Keratinocyte (primary cell): ENCODE data around the gene PIGZ. TPM values are rescaled to one million over a fixed set of nuclear protein-coding genes. Genes with fewer than 3 reads are reported as not detected.

ENCODE experiments used
- DNase-seq: peaks from one replicate; pipeline ENCODE4 v3.0.0-alpha.2; 2011; ENCODE audit warnings: low read depth, missing footprints, low spot score
- FAIRE-seq: peaks from 2 replicates; lab custom pipeline; 2011; peaks lifted over from hg19 to GRCh38; lab: Jason Lieb, UNC
- H2AFZ ChIP-seq: 2 replicates; pipeline ENCODE4 v1.6.0; 2012; ENCODE audit warnings: low read length, control low read depth, inconsistent platforms; ENCODE audit not compliant: control insufficient read depth
- H3K27ac ChIP-seq: 2 replicates; pipeline ENCODE4 v1.5.1; 2011; ENCODE audit warnings: low read length; ENCODE audit not compliant: control insufficient read depth, insufficient read depth
- H3K27me3 ChIP-seq: 3 replicates; pipeline ENCODE4 v1.6.0; 2011; ENCODE audit warnings: low read length; ENCODE audit not compliant: control insufficient read depth, insufficient read depth; ENCODE audit errors: extremely low read depth
- H3K36me3 ChIP-seq, 2 experiments: 2 replicates in 1 of 2; 3 replicates in 1 of 2; pipeline ENCODE4 v1.5.1; 2011; ENCODE audit warnings: low read length in 2 of 2, mild to moderate bottlenecking in 1 of 2; ENCODE audit not compliant: control insufficient read depth in 2 of 2, insufficient read depth in 2 of 2; ENCODE audit errors: extremely low read depth in 1 of 2
- H3K4me1 ChIP-seq: 3 replicates; pipeline ENCODE4 v1.5.1; 2011; ENCODE audit warnings: low read length; ENCODE audit not compliant: control insufficient read depth, insufficient read depth; ENCODE audit errors: extremely low read depth
- H3K4me2 ChIP-seq: 3 replicates; pipeline ENCODE4 v1.6.0; 2011; ENCODE audit warnings: low read depth, low read length; ENCODE audit not compliant: control insufficient read depth, insufficient read depth; ENCODE audit errors: extremely low read depth
- H3K4me3 ChIP-seq, 3 experiments: fragments of 200-600 bp in 1 of 3; sonication (generic) in 1 of 3; 2 replicates in 2 of 3; 3 replicates in 1 of 3; pipeline ENCODE4 v1.5.1; 2011 to 2016; ENCODE audit warnings: low read length in 3 of 3, mild to moderate bottlenecking in 3 of 3, control low read depth in 2 of 3, inconsistent platforms in 1 of 3, low read depth in 1 of 3, mixed read lengths in 1 of 3, mixed run types in 1 of 3, moderate library complexity in 1 of 3; ENCODE audit not compliant: control insufficient read depth in 2 of 3, insufficient read depth in 2 of 3; ENCODE audit errors: extremely low read depth in 1 of 3
- H3K79me2 ChIP-seq: 2 replicates; pipeline ENCODE4 v1.6.0; 2012; ENCODE audit warnings: low read length; ENCODE audit not compliant: control insufficient read depth, insufficient read depth
- H3K9ac ChIP-seq: 3 replicates; pipeline ENCODE4 v1.6.0; 2011; ENCODE audit warnings: low read length; ENCODE audit not compliant: control insufficient read depth, insufficient read depth; ENCODE audit errors: extremely low read depth
- H3K9me1 ChIP-seq: 3 replicates; pipeline ENCODE4 v1.6.0; 2011; ENCODE audit warnings: low read length; ENCODE audit not compliant: control insufficient read depth, insufficient read depth; ENCODE audit errors: extremely low read depth
- H3K9me3 ChIP-seq: 2 replicates; pipeline ENCODE4 v1.5.1; 2012; ENCODE audit warnings: low read depth, low read length; ENCODE audit not compliant: control insufficient read depth
- H4K20me1 ChIP-seq: 3 replicates; pipeline ENCODE4 v1.6.0; 2011; ENCODE audit warnings: low read length; ENCODE audit not compliant: control insufficient read depth, insufficient read depth; ENCODE audit errors: extremely low read depth
- CTCF ChIP-seq, 3 experiments: IDR thresholded peaks in 1 of 3; conservative IDR thresholded peaks in 1 of 3; optimal IDR thresholded peaks in 1 of 3; 2 replicates in 2 of 3; 3 replicates in 1 of 3; pipeline versions ENCODE3 to v1.5.1; 2011; ENCODE audit warnings: low read length in 3 of 3, mild to moderate bottlenecking in 3 of 3, moderate library complexity in 2 of 3, control low read depth in 1 of 3, inconsistent platforms in 1 of 3; ENCODE audit not compliant: insufficient read depth in 2 of 3; ENCODE audit errors: extremely low read depth in 1 of 3
- EZH2 ChIP-seq: IDR thresholded peaks from one replicate; pipeline ENCODE4 v1.6.1; 2012; ENCODE audit warnings: inconsistent platforms, mild to moderate bottlenecking, low read length, moderate library complexity
- dilution Hi-C: fragments of 300-500 bp; cut with MboI; formaldehyde crosslinking; loops from one replicate; pipeline ENCODE4 v1.7.0; 2020; ENCODE audit warnings: low sequenced_read_pairs; ENCODE audit not compliant: extremely low pct_ligation_motif_present
- polyA plus RNA-seq, 5 experiments: library from polyadenylated mRNA; depleted of rRNA in 3 of 5; stranded (reverse) in 3 of 5; stranded (forward) in 1 of 5; unstranded in 1 of 5; fragments of >200 nt; gene quantifications; 1 replicate in 1 of 5; 2 replicates in 3 of 5; 3 replicates in 1 of 5; pipeline versions ENCODE4 v1.2.1 to v1.2.3, GENCODE V29; 2011 to 2012; ENCODE audit warnings: missing spikeins in 2 of 5, low read depth in 1 of 5, low replicate concordance in 1 of 5

PIGZ gene
- polyA plus RNA-seq, 1 donor (not counting 4 experiments of a cell fraction or from before 2014, with no cell fraction given) = 1.4 TPM

GRCh38 chr3:196932600-196932999, 36.0 kb downstream of the PIGZ start:
- no peak overlapping the region for H3K4me2 ChIP-seq
- no peaks in the 10 kb centered on the region for H3K9me3 ChIP-seq
- no peaks in the 10 kb centered on the region for H3K4me1 ChIP-seq
- no peak overlapping the region for H2AFZ ChIP-seq
- FAIRE-seq (no peak), DNase-seq (no peak)
- no peak for TF ChIP-seq EZH2
- dilution Hi-C loops = no loop called here
- H3K4me3 ChIP-seq = no peak overlapping the region
- peaks cover 30 to 61% of the 10 kb centered on the region in 2 experiments for H3K36me3 ChIP-seq
- H4K20me1 ChIP-seq = no peaks in the 10 kb centered on the region
- no peak overlapping the region for H3K9ac ChIP-seq
- no peaks in the 10 kb centered on the region for H3K9me1 ChIP-seq
- H3K27me3 ChIP-seq = no peaks in the 10 kb centered on the region
- no peak overlapping the region for H3K27ac ChIP-seq
- peaks cover 2% of the 10 kb centered on the region for H3K79me2 ChIP-seq

- FAIRE-seq = no peak
- H3K36me3 ChIP-seq = peaks cover 28 to 56% of the 10 kb centered on the region in 2 experiments
Measured at GRCh38 chr3:196931828-196932587, 36.6 kb downstream of the PIGZ start.

More at GRCh38 chr3:196931828-196932587, 36.6 kb downstream of the PIGZ start:
- no peaks in the 10 kb centered on the region for H3K79me2 ChIP-seq
- no peaks in the 10 kb centered on the region for H3K9me1 ChIP-seq
- DNase-seq = no peak
- no peaks in the 10 kb centered on the region for H3K4me1 ChIP-seq
- no peak overlapping the region for H3K9ac ChIP-seq
- no peaks in the 10 kb centered on the region for H4K20me1 ChIP-seq
- TF ChIP-seq CTCF (optimal IDR thresholded peaks at IDR 0.05 in 1 of 3, IDR thresholded peaks at IDR 0.05 in 1 of 3, conservative IDR thresholded peaks at IDR 0.05 in 1 of 3; ENCODE audit: extremely low read depth in 1 of 3, insufficient read depth in 2 of 3, low read length in 3 of 3) = no peak
- no peak for TF ChIP-seq EZH2
- H3K27me3 ChIP-seq = no peaks in the 10 kb centered on the region
- dilution Hi-C loops = no loop called here
- no peaks in the 10 kb centered on the region for H3K9me3 ChIP-seq
- no peak overlapping the region for H2AFZ ChIP-seq
- H3K4me3 ChIP-seq = no peak overlapping the region
- H3K27ac ChIP-seq = no peak overlapping the region
- H3K4me2 ChIP-seq = no peak overlapping the region
